ENCODE measurements around the gene MRPS23. TPM values are rescaled to one million over a fixed set of nuclear protein-coding genes. Genes with fewer than 3 reads are reported as not detected.

MRPS23 gene
- total and polyA plus RNA-seq, 2 of the 13 experiments (the other 11 are each of a cell fraction or from before 2014, with no cell fraction given), result 63.2 to 181 TPM

DNA sequence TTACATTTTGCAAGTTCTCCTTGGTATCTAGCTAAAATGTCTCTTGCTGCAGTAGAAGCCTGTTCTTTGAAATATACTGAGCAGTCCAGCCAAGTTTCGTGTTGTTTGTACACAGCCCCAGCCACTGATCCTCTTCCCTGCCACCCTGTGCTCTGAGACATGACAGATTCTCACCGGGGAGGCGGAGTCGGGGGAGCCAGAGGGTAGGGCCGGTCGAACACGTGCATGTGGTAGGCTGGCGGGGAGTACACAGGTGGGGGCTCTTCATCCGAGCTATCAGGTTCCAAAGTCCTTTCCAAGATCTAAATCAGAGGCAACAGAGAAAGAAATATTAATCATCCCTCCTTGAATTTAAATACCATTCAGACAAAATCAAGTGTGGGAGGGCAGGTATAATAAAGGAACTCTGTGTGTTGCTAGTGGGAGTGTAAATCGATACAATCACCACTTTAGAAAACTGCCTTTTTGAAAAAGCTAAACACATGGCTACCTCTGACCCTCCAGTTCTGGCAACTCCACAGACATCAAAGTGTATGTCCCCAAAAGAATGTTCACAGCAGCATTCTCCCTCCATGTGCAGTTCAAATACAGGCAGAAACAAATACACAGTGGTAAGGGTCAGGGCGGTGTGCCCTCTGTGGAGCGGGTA, 29.7 kb upstream of the MRPS23 start (continued):
- peak in 1 of 2 experiments; percentile 56; a peak in 1 of 4 replicates for TF ChIP-seq EP300 (IDR thresholded peaks at IDR 0.05; ENCODE audit: low read depth in 2 of 2, low read length in 2 of 2)
- TF ChIP-seq EP300 (CRISPR knock-in tag; IDR thresholded peaks at IDR 0.05; ENCODE audit: borderline replicate concordance), result no peak
- no peak for TF ChIP-seq ZNF790 (CRISPR knock-in tag; IDR thresholded peaks at IDR 0.05; ENCODE audit: borderline replicate concordance)
- TF ChIP-seq ZFP37 (CRISPR knock-in tag; IDR thresholded peaks at IDR 0.05; ENCODE audit: borderline replicate concordance), result no peak
- TF ChIP-seq, protein P1, sequence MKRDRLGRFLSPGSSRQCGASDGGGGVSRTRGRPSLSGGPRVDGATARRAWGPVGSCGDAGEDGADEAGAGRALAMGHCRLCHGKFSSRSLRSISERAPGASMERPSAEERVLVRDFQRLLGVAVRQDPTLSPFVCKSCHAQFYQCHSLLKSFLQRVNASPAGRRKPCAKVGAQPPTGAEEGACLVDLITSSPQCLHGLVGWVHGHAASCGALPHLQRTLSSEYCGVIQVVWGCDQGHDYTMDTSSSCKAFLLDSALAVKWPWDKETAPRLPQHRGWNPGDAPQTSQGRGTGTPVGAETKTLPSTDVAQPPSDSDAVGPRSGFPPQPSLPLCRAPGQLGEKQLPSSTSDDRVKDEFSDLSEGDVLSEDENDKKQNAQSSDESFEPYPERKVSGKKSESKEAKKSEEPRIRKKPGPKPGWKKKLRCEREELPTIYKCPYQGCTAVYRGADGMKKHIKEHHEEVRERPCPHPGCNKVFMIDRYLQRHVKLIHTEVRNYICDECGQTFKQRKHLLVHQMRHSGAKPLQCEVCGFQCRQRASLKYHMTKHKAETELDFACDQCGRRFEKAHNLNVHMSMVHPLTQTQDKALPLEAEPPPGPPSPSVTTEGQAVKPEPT (CRISPR knock-in tag; IDR thresholded peaks at IDR 0.05; ENCODE audit: low read depth), result 0 out of 2 replicates have a peak, but pooled peaks have one; percentile 34
- TF ChIP-seq, protein P2, sequence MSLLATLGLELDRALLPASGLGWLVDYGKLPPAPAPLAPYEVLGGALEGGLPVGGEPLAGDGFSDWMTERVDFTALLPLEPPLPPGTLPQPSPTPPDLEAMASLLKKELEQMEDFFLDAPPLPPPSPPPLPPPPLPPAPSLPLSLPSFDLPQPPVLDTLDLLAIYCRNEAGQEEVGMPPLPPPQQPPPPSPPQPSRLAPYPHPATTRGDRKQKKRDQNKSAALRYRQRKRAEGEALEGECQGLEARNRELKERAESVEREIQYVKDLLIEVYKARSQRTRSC (CRISPR knock-in tag; IDR thresholded peaks at IDR 0.05; ENCODE audit: low read depth), result no peak
- TF ChIP-seq PAX8 (CRISPR knock-in tag; IDR thresholded peaks at IDR 0.05; ENCODE audit: borderline replicate concordance), result no peak
- TF ChIP-seq PHF5A (CRISPR knock-in tag; IDR thresholded peaks at IDR 0.05; ENCODE audit: low read depth, unreplicated experiment), result no peak
- no peak for TF ChIP-seq SPEN (CRISPR knock-in tag; IDR thresholded peaks at IDR 0.05; ENCODE audit: low read depth)
- TF ChIP-seq, protein P3, sequence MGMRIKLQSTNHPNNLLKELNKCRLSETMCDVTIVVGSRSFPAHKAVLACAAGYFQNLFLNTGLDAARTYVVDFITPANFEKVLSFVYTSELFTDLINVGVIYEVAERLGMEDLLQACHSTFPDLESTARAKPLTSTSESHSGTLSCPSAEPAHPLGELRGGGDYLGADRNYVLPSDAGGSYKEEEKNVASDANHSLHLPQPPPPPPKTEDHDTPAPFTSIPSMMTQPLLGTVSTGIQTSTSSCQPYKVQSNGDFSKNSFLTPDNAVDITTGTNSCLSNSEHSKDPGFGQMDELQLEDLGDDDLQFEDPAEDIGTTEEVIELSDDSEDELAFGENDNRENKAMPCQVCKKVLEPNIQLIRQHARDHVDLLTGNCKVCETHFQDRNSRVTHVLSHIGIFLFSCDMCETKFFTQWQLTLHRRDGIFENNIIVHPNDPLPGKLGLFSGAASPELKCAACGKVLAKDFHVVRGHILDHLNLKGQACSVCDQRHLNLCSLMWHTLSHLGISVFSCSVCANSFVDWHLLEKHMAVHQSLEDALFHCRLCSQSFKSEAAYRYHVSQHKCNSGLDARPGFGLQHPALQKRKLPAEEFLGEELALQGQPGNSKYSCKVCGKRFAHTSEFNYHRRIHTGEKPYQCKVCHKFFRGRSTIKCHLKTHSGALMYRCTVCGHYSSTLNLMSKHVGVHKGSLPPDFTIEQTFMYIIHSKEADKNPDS (CRISPR knock-in tag; IDR thresholded peaks at IDR 0.05), result no peak; the same call in 1 of the 2 replicates
- no peak for TF ChIP-seq ZNF260 (CRISPR knock-in tag; IDR thresholded peaks at IDR 0.05; ENCODE audit: borderline replicate concordance, low read depth)
- TF ChIP-seq FOXM1 (CRISPR knock-in tag; IDR thresholded peaks at IDR 0.05), result no peak
- TF ChIP-seq ZFY (CRISPR knock-in tag; IDR thresholded peaks at IDR 0.05), result no peak; the same call in 1 of the 2 replicates
- TF ChIP-seq, protein P4, sequence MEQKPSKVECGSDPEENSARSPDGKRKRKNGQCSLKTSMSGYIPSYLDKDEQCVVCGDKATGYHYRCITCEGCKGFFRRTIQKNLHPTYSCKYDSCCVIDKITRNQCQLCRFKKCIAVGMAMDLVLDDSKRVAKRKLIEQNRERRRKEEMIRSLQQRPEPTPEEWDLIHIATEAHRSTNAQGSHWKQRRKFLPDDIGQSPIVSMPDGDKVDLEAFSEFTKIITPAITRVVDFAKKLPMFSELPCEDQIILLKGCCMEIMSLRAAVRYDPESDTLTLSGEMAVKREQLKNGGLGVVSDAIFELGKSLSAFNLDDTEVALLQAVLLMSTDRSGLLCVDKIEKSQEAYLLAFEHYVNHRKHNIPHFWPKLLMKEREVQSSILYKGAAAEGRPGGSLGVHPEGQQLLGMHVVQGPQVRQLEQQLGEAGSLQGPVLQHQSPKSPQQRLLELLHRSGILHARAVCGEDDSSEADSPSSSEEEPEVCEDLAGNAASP (CRISPR knock-in tag; IDR thresholded peaks at IDR 0.05; ENCODE audit: borderline replicate concordance), result no peak
- TF ChIP-seq MLLT10 (CRISPR knock-in tag; IDR thresholded peaks at IDR 0.05), result no peak
- no peak for TF ChIP-seq ARID2 (CRISPR knock-in tag; IDR thresholded peaks at IDR 0.05; ENCODE audit: borderline replicate concordance)
- 0 out of 2 replicates have a peak, but pooled peaks have one; percentile 42 for TF ChIP-seq HOXA7 (CRISPR knock-in tag; IDR thresholded peaks at IDR 0.05)
- peak; percentile 42; the same call in 1 of the 2 replicates for TF ChIP-seq RXRB (CRISPR knock-in tag; IDR thresholded peaks at IDR 0.05; ENCODE audit: borderline replicate concordance)

All from HepG2 (cell line).